Hepatic stellate cell (primary cell): ENCODE results near the gene SLC5A10.
"Not testable (repeated sequence)": the region's sequence is repeated elsewhere in the genome, so short reads cannot be mapped to it uniquely, and the experiment has no call there.

Experiments
- DNase-seq: peaks from one replicate; pipeline ENCODE4 v3.0.0; 2011; ENCODE audit warnings: low spot score

The SLC5A10 gene

GRCh38 chr17:18951941-18952842 is at the start of gene SLC5A10:
TSS of gene SLC5A10 (plus strand) at chr17:18952165. CDS start at chr17:18952206, 41 bp downstream.
- DNase-seq: peak; percentile 48

- DNase-seq: no peak
These were observed 47.5 kb upstream of the SLC5A10 start for GRCh38 chr17:18904482-18904881.

- no peak for DNase-seq
These were observed 46.7 kb upstream of the SLC5A10 start for GRCh38 chr17:18905226-18905625.

GRCh38 chr17:18910326-18910725 is 41.6 kb upstream of the SLC5A10 start:
- no peak for DNase-seq

GRCh38 chr17:18910881-18911280 is 41.1 kb upstream of the SLC5A10 start:
- no peak for DNase-seq

- no peak for DNase-seq
These were observed 35.0 kb upstream of the SLC5A10 start for GRCh38 chr17:18916816-18917500.

- DNase-seq: no peak
These were observed 34.4 kb upstream of the SLC5A10 start for GRCh38 chr17:18917506-18918032.

- no peak for DNase-seq
These were observed 32.0 kb upstream of the SLC5A10 start for GRCh38 chr17:18919963-18920362.

GRCh38 chr17:18920911-18921441 is 31.0 kb upstream of the SLC5A10 start:
- no peak for DNase-seq

GRCh38 chr17:18921485-18921884 is 30.5 kb upstream of the SLC5A10 start:
- DNase-seq: no peak

- peak; percentile 25 for DNase-seq
These were observed 30.0 kb upstream of the SLC5A10 start for GRCh38 chr17:18921912-18922451.

- not testable (repeated sequence) for DNase-seq
These were observed 29.4 kb upstream of the SLC5A10 start for GRCh38 chr17:18922596-18922995.

- DNase-seq: no peak
These were observed 26.8 kb upstream of the SLC5A10 start for GRCh38 chr17:18925187-18925586.

- DNase-seq: no peak
These were observed 23.3 kb upstream of the SLC5A10 start for GRCh38 chr17:18928628-18929125.

GRCh38 chr17:18932360-18933055 is 19.5 kb upstream of the SLC5A10 start:
- DNase-seq: no peak

- DNase-seq: no peak
These were observed 18.6 kb upstream of the SLC5A10 start for GRCh38 chr17:18933102-18934058.

- DNase-seq: no peak
These were observed 13.8 kb upstream of the SLC5A10 start for GRCh38 chr17:18937981-18938691.

- DNase-seq: no peak
These were observed 13.3 kb upstream of the SLC5A10 start for GRCh38 chr17:18938692-18939023.

- no peak for DNase-seq
These were observed 7.3 kb upstream of the SLC5A10 start for GRCh38 chr17:18944646-18945045.

- DNase-seq: no peak
These were observed 5.4 kb upstream of the SLC5A10 start for GRCh38 chr17:18946536-18946935.
